NB4 (cell line): ENCODE measurements around the gene PPP1CB.

Experiments
- POLR2A ChIP-seq: IDR thresholded peaks from 2 replicates; pipeline ENCODE4 v1.6.1; 2011; ENCODE audit warnings: mild to moderate bottlenecking; ENCODE audit not compliant: insufficient read length; ENCODE audit errors: extremely low read depth
- TF ChIP-seq, protein P1 (sequence below): IDR thresholded peaks from one replicate; pipeline ENCODE4 v1.5.1; 2012; ENCODE audit warnings: low read depth, low read length

DNA sequence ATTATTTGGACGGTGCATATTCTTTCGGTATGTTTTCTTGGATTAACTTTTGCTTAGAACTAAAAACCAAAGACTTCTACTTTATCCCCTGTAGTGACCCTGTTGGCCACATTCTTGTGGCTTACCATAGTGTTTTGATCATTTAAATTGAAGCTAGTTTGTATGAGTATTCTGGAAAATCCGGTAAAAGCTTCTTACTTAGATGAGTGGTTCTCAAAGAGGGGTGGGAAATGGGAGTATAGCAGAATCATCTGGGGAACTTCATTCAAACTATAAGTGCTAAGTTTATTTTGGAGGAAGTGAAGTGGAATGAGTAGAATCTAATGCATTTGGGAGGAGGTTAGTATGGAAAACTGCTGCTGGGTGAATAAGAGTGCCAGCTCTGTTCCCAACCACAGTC lies 3.8 kb downstream of the PPP1CB start:
- TF ChIP-seq, protein P1, sequence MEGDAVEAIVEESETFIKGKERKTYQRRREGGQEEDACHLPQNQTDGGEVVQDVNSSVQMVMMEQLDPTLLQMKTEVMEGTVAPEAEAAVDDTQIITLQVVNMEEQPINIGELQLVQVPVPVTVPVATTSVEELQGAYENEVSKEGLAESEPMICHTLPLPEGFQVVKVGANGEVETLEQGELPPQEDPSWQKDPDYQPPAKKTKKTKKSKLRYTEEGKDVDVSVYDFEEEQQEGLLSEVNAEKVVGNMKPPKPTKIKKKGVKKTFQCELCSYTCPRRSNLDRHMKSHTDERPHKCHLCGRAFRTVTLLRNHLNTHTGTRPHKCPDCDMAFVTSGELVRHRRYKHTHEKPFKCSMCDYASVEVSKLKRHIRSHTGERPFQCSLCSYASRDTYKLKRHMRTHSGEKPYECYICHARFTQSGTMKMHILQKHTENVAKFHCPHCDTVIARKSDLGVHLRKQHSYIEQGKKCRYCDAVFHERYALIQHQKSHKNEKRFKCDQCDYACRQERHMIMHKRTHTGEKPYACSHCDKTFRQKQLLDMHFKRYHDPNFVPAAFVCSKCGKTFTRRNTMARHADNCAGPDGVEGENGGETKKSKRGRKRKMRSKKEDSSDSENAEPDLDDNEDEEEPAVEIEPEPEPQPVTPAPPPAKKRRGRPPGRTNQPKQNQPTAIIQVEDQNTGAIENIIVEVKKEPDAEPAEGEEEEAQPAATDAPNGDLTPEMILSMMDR, result no peak
- no peak for TF ChIP-seq POLR2A
